ENCODE results near the gene EXD3.

The EXD3 gene

GRCh38 chr9:137416563-137417151, 6.3 kb downstream of the EXD3 start:
- Histone ChIP-seq H3K4me3 (replicated peaks; ENCODE audit: insufficient read depth, low read length) (no peak overlapping the region), H3K27ac (replicated peaks) (no peak overlapping the region), H3K27me3 (ENCODE audit: insufficient read depth, poor library complexity, severe bottlenecking) (no peaks in the 10 kb centered on the region)
- no peak for DNase-seq (ENCODE audit: low read depth in 1 of 2, low spot score in 1 of 2)
- TF ChIP-seq GABPA (IDR thresholded peaks at IDR 0.05; ENCODE audit: low read depth) (no peak), POLR2AphosphoS5 (IDR thresholded peaks at IDR 0.05; ENCODE audit: low read depth) (no peak)

- H3K4me3 ChIP-seq (replicated peaks; ENCODE audit: insufficient read depth, low read length) = no peak overlapping the region
- no peaks in the 10 kb centered on the region for H3K27me3 ChIP-seq (ENCODE audit: insufficient read depth, poor library complexity, severe bottlenecking)
- no peak for TF ChIP-seq REST (IDR thresholded peaks at IDR 0.05; ENCODE audit: insufficient replicate concordance, low read depth)
- no peak for TF ChIP-seq GABPA (IDR thresholded peaks at IDR 0.05; ENCODE audit: low read depth)
- TF ChIP-seq POLR2AphosphoS5 (IDR thresholded peaks at IDR 0.05; ENCODE audit: low read depth) = no peak
- no peak for TF ChIP-seq SPI1 (IDR thresholded peaks at IDR 0.05; ENCODE audit: borderline replicate concordance, low read depth)
- no peak for TF ChIP-seq CTCF (IDR thresholded peaks at IDR 0.05; ENCODE audit: insufficient read depth, low read length)
- H3K27ac ChIP-seq (replicated peaks) = no peak overlapping the region
- DNase-seq (ENCODE audit: low read depth in 1 of 2, low spot score in 1 of 2) = no peak
Observed at GRCh38 chr9:137416006-137416562, 6.9 kb downstream of the EXD3 start.

- DNase-seq (ENCODE audit: low read depth in 1 of 2, low spot score in 1 of 2) = no peak
- Histone ChIP-seq H3K27ac (replicated peaks) (no peak overlapping the region), H3K27me3 (ENCODE audit: insufficient read depth, poor library complexity, severe bottlenecking) (no peaks in the 10 kb centered on the region), H3K4me3 (replicated peaks; ENCODE audit: insufficient read depth, low read length) (no peak overlapping the region)
- TF ChIP-seq CTCF (IDR thresholded peaks at IDR 0.05; ENCODE audit: insufficient read depth, low read length) (no peak), SPI1 (IDR thresholded peaks at IDR 0.05; ENCODE audit: borderline replicate concordance, low read depth) (no peak), POLR2AphosphoS5 (IDR thresholded peaks at IDR 0.05; ENCODE audit: low read depth) (no peak), REST (IDR thresholded peaks at IDR 0.05; ENCODE audit: insufficient replicate concordance, low read depth) (no peak), GABPA (IDR thresholded peaks at IDR 0.05; ENCODE audit: low read depth) (no peak)
Observed at GRCh38 chr9:137415451-137415850, 7.5 kb downstream of the EXD3 start.

- Histone ChIP-seq H3K27me3 (ENCODE audit: insufficient read depth, poor library complexity, severe bottlenecking) (no peaks in the 10 kb centered on the region), H3K27ac (replicated peaks) (no peak overlapping the region), H3K4me3 (replicated peaks; ENCODE audit: insufficient read depth, low read length) (no peak overlapping the region)
- no peak for TF ChIP-seq GABPA (IDR thresholded peaks at IDR 0.05; ENCODE audit: low read depth)
- no peak for DNase-seq (ENCODE audit: low read depth in 1 of 2, low spot score in 1 of 2)
Observed at GRCh38 chr9:137412431-137412830, 10.5 kb downstream of the EXD3 start.

Data from HL-60 (cell line).